Naive thymus-derived CD8-positive, alpha-beta T cell (primary cell): ENCODE measurements around the gene HOXA1. TPM values are rescaled to one million over a fixed set of nuclear protein-coding genes. Genes with fewer than 3 reads are reported as not detected.
A peak's percentile ranks its signal among the peaks of the same experiment; 100 is the strongest.

Experiments
- ATAC-seq, 2 donors: fragments of 150-1000 bp; cut with Tn5 transposase in 1 of 2; sonication (Bioruptor Pico), chemical (Tn5 transposase) in 1 of 2; 1 replicate in 1 of 2; 2 replicates in 1 of 2; pipeline ENCODE4 v1.10.0; 2021; ENCODE audit warnings: mild to moderate bottlenecking in 2 of 2, moderate library complexity in 2 of 2
- POLR2A ChIA-PET: fragments of 350-600 bp; sonication (Branson Sonifier 250); formaldehyde crosslinking; loops from one replicate; lab custom pipeline; 2021; ENCODE audit warnings: antibody characterized with exemption; lab: Charles Lee
- DNase-seq, 10 donors: peaks; one replicate each; pipeline versions ENCODE4 v3.0.0 to v3.0.0-alpha.2; 2020 to 2022
- H3K27ac Mint-ChIP-seq, 10 donors: one replicate each; pipeline ENCODE4 v1.8.0; 2020 to 2022; ENCODE audit warnings: mild to moderate bottlenecking in 10 of 10, mixed read lengths in 10 of 10, moderate library complexity in 4 of 10, inconsistent platforms in 1 of 10
- H3K27me3 Mint-ChIP-seq, 5 donors: one replicate each; pipeline ENCODE4 v1.8.0; 2021 to 2022; ENCODE audit warnings: mixed read lengths in 5 of 5
- H3K36me3 Mint-ChIP-seq, 3 donors: one replicate each; pipeline ENCODE4 v1.8.0; 2020 to 2022; ENCODE audit warnings: mixed read lengths in 3 of 3, mild to moderate bottlenecking in 2 of 3, inconsistent platforms in 1 of 3
- H3K4me1 Mint-ChIP-seq, 4 donors: one replicate each; pipeline ENCODE4 v1.8.0; 2021 to 2022; ENCODE audit warnings: mixed read lengths in 4 of 4
- H3K4me3 Mint-ChIP-seq, 10 donors: one replicate each; pipeline ENCODE4 v1.8.0; 2020 to 2022; ENCODE audit warnings: mild to moderate bottlenecking in 10 of 10, mixed read lengths in 10 of 10, moderate library complexity in 6 of 10, inconsistent platforms in 1 of 10
- H3K9me3 Mint-ChIP-seq, 9 donors: one replicate each; pipeline ENCODE4 v1.8.0; 2020 to 2022; ENCODE audit warnings: mixed read lengths in 9 of 9, mild to moderate bottlenecking in 3 of 9, inconsistent platforms in 1 of 9, moderate library complexity in 1 of 9
- polyA plus RNA-seq, 3 donors: library from polyadenylated mRNA; unstranded; fragments of 300-500 nt; fragmentation: Illumina TruSeq; gene quantifications; one replicate each; pipeline ENCODE4 v1.2.3, GENCODE V29; 2021
- total RNA-seq, 8 experiments: library from RNA in 2 of 8; stranded (reverse) in 2 of 8; gene quantifications; one replicate each; pipeline ENCODE4 v1.2.3 and lab custom pipeline; 2021 to 2026

The HOXA1 gene
- total and polyA plus RNA-seq, 5 experiments from 2014 or later, result 0.15 to 0.68 (median 0.41) TPM; not detected in 1

GRCh38 chr7:27104341-27105058 is 8.7 kb upstream of the HOXA1 start:
- peaks cover 0 to 4% (median 0%) of the 10 kb centered on the region in 9 donors for H3K9me3 Mint-ChIP-seq
- H3K4me1 Mint-ChIP-seq, result peaks cover 10 to 25% (median 18%) of the 10 kb centered on the region in 4 donors
- ATAC-seq (no peak), DNase-seq (no peak)
- no peak overlapping the region for H3K4me3 Mint-ChIP-seq
- H3K27ac Mint-ChIP-seq, result no peak overlapping the region
- POLR2A ChIA-PET, result no interaction called here
- H3K36me3 Mint-ChIP-seq, result peaks cover 9 to 16% (median 15%) of the 10 kb centered on the region in 3 donors
- H3K27me3 Mint-ChIP-seq, result peaks cover 37 to 76% (median 56%) of the 10 kb centered on the region in 5 donors

- Mint-ChIP-seq H3K36me3 (peaks cover 15 to 20% (median 18%) of the 10 kb centered on the region in 3 donors), H3K27me3 (peaks cover 41 to 84% (median 64%) of the 10 kb centered on the region in 5 donors), H3K4me3 (peak overlapping the region in 2 of 10 donors; percentile 44 to 57), H3K9me3 (peaks cover 0 to 4% (median 0%) of the 10 kb centered on the region in 9 donors), H3K27ac (peak overlapping the region in 1 of 10 donors; percentile 22), H3K4me1 (peaks cover 12 to 34% (median 23%) of the 10 kb centered on the region in 4 donors)
- POLR2A ChIA-PET, result no interaction called here
- no peak for ATAC-seq
- DNase-seq, result no peak
These were observed 7.9 kb upstream of the HOXA1 start for GRCh38 chr7:27103489-27104226.

- ATAC-seq (no peak), DNase-seq (no peak)
- Mint-ChIP-seq H3K9me3 (peaks cover 0 to 4% (median 0%) of the 10 kb centered on the region in 9 donors), H3K27me3 (peaks cover 43 to 91% (median 67%) of the 10 kb centered on the region in 5 donors), H3K27ac (peak within 1 kb of the TSS in 1 of 10 donors; percentile 62), H3K4me3 (peak within 1 kb of the TSS; percentile 4 to 76 (median 56)), H3K4me1 (peaks cover 14 to 42% (median 26%) of the 10 kb centered on the region in 4 donors), H3K36me3 (peaks cover 15 to 20% (median 20%) of the 10 kb centered on the region in 3 donors)
- POLR2A ChIA-PET, result no interaction called here
These were observed 7.0 kb upstream of the HOXA1 start, which contains the start of gene HOXA2 for GRCh38 chr7:27102581-27103442. Gene HOXA2, minus strand, starts transcription at chr7:27102683. Its CDS starts 183 bp downstream, at chr7:27102500.

- Mint-ChIP-seq H3K36me3 (peaks cover 15 to 20% (median 20%) of the 10 kb centered on the region in 3 donors), H3K4me3 (peak overlapping the region in 9 of 10 donors; percentile 9 to 76 (median 56)), H3K9me3 (peaks cover 0 to 4% (median 0%) of the 10 kb centered on the region in 9 donors), H3K27me3 (peaks cover 49 to 91% (median 69%) of the 10 kb centered on the region in 5 donors), H3K4me1 (peaks cover 19 to 50% (median 33%) of the 10 kb centered on the region in 4 donors), H3K27ac (no peak overlapping the region)
- ATAC-seq (no peak), DNase-seq (no peak)
- POLR2A ChIA-PET, result no interaction called here
These were observed 6.3 kb upstream of the HOXA1 start for GRCh38 chr7:27101957-27102580.

DNA sequence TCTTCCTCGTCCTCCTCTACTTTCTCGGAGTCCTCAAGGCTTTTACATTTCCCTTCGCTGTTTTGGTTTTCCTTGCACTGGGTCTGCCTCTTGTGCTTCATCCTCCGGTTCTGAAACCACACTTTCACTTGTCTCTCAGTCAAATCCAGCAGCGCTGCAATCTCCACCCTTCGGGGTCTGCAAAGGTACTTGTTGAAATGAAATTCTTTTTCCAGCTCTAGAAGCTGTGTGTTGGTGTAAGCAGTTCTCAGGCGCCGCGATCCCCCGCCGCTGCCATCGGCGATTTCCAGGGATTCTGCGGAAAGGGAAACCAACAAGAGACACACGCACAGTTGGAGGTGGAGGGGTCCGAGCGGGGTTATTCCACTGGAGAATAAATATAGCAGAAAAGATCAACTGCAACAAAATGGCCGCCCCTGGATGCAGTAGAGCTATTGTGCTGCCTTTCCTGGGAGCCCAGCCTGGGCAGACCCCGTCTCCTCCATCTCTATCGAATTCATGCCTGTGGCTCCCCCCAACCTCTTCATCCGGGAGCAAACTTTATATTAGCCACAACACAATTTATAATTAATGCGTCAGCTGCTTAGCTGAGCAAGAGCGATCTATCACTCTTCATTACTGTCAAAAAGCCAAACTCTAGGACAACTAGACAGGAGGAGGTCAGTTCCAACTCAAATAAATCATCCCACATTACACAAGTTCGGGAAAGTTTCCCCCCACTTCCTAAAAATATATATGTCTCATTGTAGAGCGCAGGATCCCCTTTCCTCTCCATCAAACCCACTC is 5.6 kb upstream of the HOXA1 start:
- Mint-ChIP-seq H3K27ac (peak overlapping the region in 1 of 10 donors; percentile 62), H3K36me3 (peaks cover 15 to 20% (median 20%) of the 10 kb centered on the region in 3 donors), H3K9me3 (peaks cover 0 to 4% (median 0%) of the 10 kb centered on the region in 9 donors), H3K27me3 (peaks cover 50 to 93% (median 71%) of the 10 kb centered on the region in 5 donors), H3K4me3 (peak overlapping the region in 7 of 10 donors; percentile 1 to 45 (median 37)), H3K4me1 (peaks cover 20 to 57% (median 37%) of the 10 kb centered on the region in 4 donors)
- POLR2A ChIA-PET, result no interaction called here
- DNase-seq (no peak), ATAC-seq (no peak)

DNA sequence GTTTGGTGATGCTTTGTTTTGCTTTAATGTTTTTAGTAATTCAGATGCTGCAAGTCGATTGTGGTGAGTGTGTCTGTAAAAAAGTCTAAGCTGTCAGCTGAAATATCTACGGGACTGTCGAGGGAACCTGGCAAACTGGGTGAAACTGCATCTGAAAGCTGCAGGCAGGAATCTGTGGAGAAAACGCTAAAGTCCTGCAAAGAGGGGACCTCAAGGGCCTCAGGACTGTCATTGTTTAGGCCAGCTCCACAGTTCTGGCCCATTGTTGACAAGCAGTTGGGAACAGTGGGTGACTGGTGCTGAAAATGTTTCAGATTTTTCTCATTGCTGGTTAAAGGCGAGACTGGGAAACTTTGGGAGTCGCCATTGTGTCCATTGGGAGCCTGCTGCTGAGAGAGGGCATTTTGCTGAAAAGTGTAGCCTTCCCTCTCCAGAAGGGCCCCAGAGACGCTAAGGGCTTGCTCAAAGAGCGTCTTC is 4.9 kb upstream of the HOXA1 start:
- H3K9me3 Mint-ChIP-seq, result peaks cover 0 to 4% (median 0%) of the 10 kb centered on the region in 9 donors
- no peak overlapping the region for H3K27ac Mint-ChIP-seq
- H3K4me1 Mint-ChIP-seq, result peaks cover 21 to 58% (median 38%) of the 10 kb centered on the region in 4 donors
- no peak for ATAC-seq
- peak overlapping the region in 1 of 10 donors; percentile 17 for H3K4me3 Mint-ChIP-seq
- H3K27me3 Mint-ChIP-seq, result peaks cover 50 to 90% (median 67%) of the 10 kb centered on the region in 5 donors
- H3K36me3 Mint-ChIP-seq, result peaks cover 15 to 20% (median 20%) of the 10 kb centered on the region in 3 donors
- POLR2A ChIA-PET, result no interaction called here
- no peak for DNase-seq

- H3K9me3 Mint-ChIP-seq, result peaks cover 0 to 4% (median 0%) of the 10 kb centered on the region in 9 donors
- H3K27ac Mint-ChIP-seq, result no peak overlapping the region
- peaks cover 54 to 90% (median 66%) of the 10 kb centered on the region in 5 donors for H3K27me3 Mint-ChIP-seq
- H3K36me3 Mint-ChIP-seq, result peaks cover 15 to 23% (median 20%) of the 10 kb centered on the region in 3 donors
- ATAC-seq, result no peak
- H3K4me3 Mint-ChIP-seq, result no peak overlapping the region
- POLR2A ChIA-PET, result interaction anchor here (0.6 kb wide), 1 partner anchor 915 kb away, joined by 3 read pairs; no protein-coding TSS in a partner anchor
- H3K4me1 Mint-ChIP-seq, result peaks cover 25 to 69% (median 45%) of the 10 kb centered on the region in 4 donors
- DNase-seq, result no peak
These were observed 3.9 kb upstream of the HOXA1 start for GRCh38 chr7:27099453-27100370.

DNA sequence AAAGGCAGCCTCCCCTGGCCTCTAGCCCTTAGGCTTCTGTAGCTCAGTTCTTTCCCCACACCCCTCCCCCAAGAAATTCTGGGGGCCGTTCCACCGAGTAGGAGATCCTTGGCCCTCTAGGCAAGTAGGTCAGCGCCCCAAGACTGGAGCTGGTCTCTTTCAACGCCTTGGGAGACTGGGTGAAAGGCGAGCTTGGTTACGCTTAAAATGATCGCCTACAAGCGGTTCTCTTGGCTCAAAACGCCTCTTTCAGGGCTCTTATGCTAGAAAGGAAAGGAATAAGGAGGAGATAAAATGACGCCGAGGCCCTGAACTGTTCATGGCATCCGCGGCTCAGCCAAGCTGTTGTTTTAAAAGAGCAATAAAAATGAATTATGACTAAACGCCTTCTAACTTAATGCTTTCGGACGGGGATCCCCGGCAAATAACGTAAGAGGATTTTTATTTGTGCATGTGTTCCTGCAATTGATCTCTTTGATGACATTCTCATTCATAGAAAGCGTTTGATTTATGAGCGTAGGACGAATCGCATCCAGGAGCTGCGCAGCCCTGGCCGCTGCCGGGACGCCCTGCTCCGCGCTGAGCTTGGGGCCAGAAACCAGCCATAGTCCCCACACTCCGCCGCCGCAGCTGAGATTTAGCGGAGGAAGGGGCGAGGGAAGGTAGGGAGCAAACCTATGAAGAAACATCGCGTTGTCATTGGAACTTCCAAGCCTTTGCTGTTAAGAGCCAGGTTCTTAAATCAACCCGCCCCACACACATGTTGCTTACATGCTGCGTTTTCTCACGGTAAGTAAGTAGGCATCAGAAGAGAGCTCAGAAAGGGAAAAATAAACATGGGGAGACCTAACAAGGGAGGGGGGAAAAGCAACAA is 3.0 kb upstream of the HOXA1 start:
- peak overlapping the region in 9 of 10 donors; percentile 7 to 58 (median 32) for H3K4me3 Mint-ChIP-seq
- ATAC-seq (no peak), DNase-seq (no peak)
- peak overlapping the region in 1 of 10 donors; percentile 29 for H3K27ac Mint-ChIP-seq
- POLR2A ChIA-PET, result interaction anchor here (0.6 kb wide), 1 partner anchor 916 kb away, joined by 3 read pairs; no protein-coding TSS in a partner anchor
- H3K27me3 Mint-ChIP-seq, result peaks cover 54 to 90% (median 66%) of the 10 kb centered on the region in 5 donors
- peaks cover 23 to 67% (median 49%) of the 10 kb centered on the region in 4 donors for H3K4me1 Mint-ChIP-seq
- H3K9me3 Mint-ChIP-seq, result peaks cover 0 to 4% (median 0%) of the 10 kb centered on the region in 9 donors
- H3K36me3 Mint-ChIP-seq, result peaks cover 15 to 22% (median 20%) of the 10 kb centered on the region in 3 donors
